Fibroblast of lung (primary cell): ENCODE measurements around the gene UGT8. TPM values are rescaled to one million over a fixed set of nuclear protein-coding genes. Genes with fewer than 3 reads are reported as not detected.

Experiments
- DNase-seq, 2 donors: peaks; one replicate each; pipeline versions ENCODE4 v3.0.0 to v3.0.0-alpha.2; 2010; ENCODE audit warnings: low read depth in 2 of 2
- H2AFZ ChIP-seq: 2 replicates; pipeline ENCODE4 v1.5.1; 2012; ENCODE audit warnings: low read length, control low read depth, inconsistent platforms
- H3K27ac ChIP-seq: 2 replicates; pipeline ENCODE4 v1.5.1; 2011; ENCODE audit warnings: low read length, control low read depth; ENCODE audit not compliant: insufficient read depth
- H3K27me3 ChIP-seq: 2 replicates; pipeline ENCODE4 v1.5.1; 2011; ENCODE audit warnings: mild to moderate bottlenecking, low read length; ENCODE audit not compliant: control insufficient read depth, insufficient read depth
- H3K36me3 ChIP-seq: 2 replicates; pipeline ENCODE4 v1.5.1; 2011; ENCODE audit warnings: low read length; ENCODE audit not compliant: control insufficient read depth, insufficient read depth
- H3K4me1 ChIP-seq: 2 replicates; pipeline ENCODE4 v1.5.1; 2011; ENCODE audit warnings: low read length; ENCODE audit not compliant: control insufficient read depth, insufficient read depth; ENCODE audit errors: extremely low read depth
- H3K4me2 ChIP-seq: 2 replicates; pipeline ENCODE4 v1.5.1; 2011; ENCODE audit warnings: low read length, control low read depth; ENCODE audit not compliant: insufficient read depth; ENCODE audit errors: extremely low read depth
- H3K4me3 ChIP-seq, 4 experiments: fragments of 200-600 bp in 1 of 4; sonication (generic) in 1 of 4; replicated peaks in 1 of 4; 2 replicates each; pipeline ENCODE4 v1.5.1; 2011 to 2016; ENCODE audit warnings: low read length in 4 of 4, low read depth in 3 of 4, mild to moderate bottlenecking in 3 of 4, control low read depth in 2 of 4, inconsistent platforms in 1 of 4, mixed read lengths in 1 of 4; ENCODE audit not compliant: insufficient read depth in 1 of 4; ENCODE audit errors: control extremely low read depth in 1 of 4
- H3K79me2 ChIP-seq: 2 replicates; pipeline ENCODE4 v1.5.1; 2012; ENCODE audit warnings: mild to moderate bottlenecking, low read length, inconsistent platforms; ENCODE audit not compliant: control insufficient read depth, insufficient read depth
- H3K9ac ChIP-seq: 2 replicates; pipeline ENCODE4 v1.5.1; 2011; ENCODE audit warnings: mild to moderate bottlenecking, low read length, control low read depth; ENCODE audit not compliant: insufficient read depth
- H3K9me3 ChIP-seq: 2 replicates; pipeline ENCODE4 v1.5.1; 2012; ENCODE audit warnings: low read depth, low read length; ENCODE audit not compliant: control insufficient read depth, insufficient read depth
- H4K20me1 ChIP-seq: 2 replicates; pipeline ENCODE4 v1.5.1; 2011; ENCODE audit warnings: low read length; ENCODE audit not compliant: control insufficient read depth, insufficient read depth; ENCODE audit errors: extremely low read depth
- CTCF ChIP-seq, 2 donors: IDR thresholded peaks in 1 of 2; conservative IDR thresholded peaks in 1 of 2; 1 replicate in 1 of 2; 2 replicates in 1 of 2; pipeline ENCODE4 v1.5.1; 2011 to 2012; ENCODE audit warnings: low read length in 2 of 2, control low read depth in 1 of 2, inconsistent platforms in 1 of 2, low read depth in 1 of 2, mild to moderate bottlenecking in 1 of 2
- EZH2 ChIP-seq: IDR thresholded peaks from 2 replicates; pipeline ENCODE4 v1.5.1; 2012; ENCODE audit warnings: low read length, control low read depth, mild to moderate bottlenecking; ENCODE audit errors: missing control alignments
- polyA plus RNA-seq, 2 donors: library from polyadenylated mRNA; depleted of rRNA in 1 of 2; stranded (reverse) in 1 of 2; unstranded in 1 of 2; fragments of >200 nt; gene quantifications; 2 replicates each; pipeline ENCODE4 v1.2.1, GENCODE V29; 2011 to 2012; ENCODE audit warnings: missing spikeins in 1 of 2
- total RNA-seq: library from RNA; depleted of rRNA; stranded (reverse); fragments of >200 nt; gene quantifications from 2 replicates; pipeline ENCODE4 v1.2.1, GENCODE V29; 2014

Gene UGT8
- total and polyA plus RNA-seq, 2 donors (not counting 1 experiment from before 2014, with no cell fraction given), result under 0.01 TPM; not detected in 1

- no peak for DNase-seq
- Histone ChIP-seq H3K27ac (no peak overlapping the region), H3K4me3 (no peak overlapping the region)
Measured at GRCh38 chr4:114674080-114674479, 75.5 kb downstream of the UGT8 start.

GRCh38 chr4:114677346-114677979 lies 78.9 kb downstream of the UGT8 start:
- Histone ChIP-seq H3K4me1 (no peaks in the 10 kb centered on the region), H3K27me3 (no peaks in the 10 kb centered on the region), H3K4me2 (no peak overlapping the region), H2AFZ (no peak overlapping the region), H3K9ac (no peak overlapping the region), H4K20me1 (no peaks in the 10 kb centered on the region), H3K36me3 (no peaks in the 10 kb centered on the region), H3K9me3 (no peaks in the 10 kb centered on the region), H3K4me3 (no peak overlapping the region), H3K79me2 (no peaks in the 10 kb centered on the region), H3K27ac (no peak overlapping the region)
- DNase-seq, result no peak
- TF ChIP-seq EZH2 (no peak), CTCF (conservative IDR thresholded peaks at IDR 0.05 in 1 of 2, IDR thresholded peaks at IDR 0.05 in 1 of 2; ENCODE audit: low read depth in 1 of 2, low read length in 2 of 2) (no peak)

More at GRCh38 chr4:114674080-114674479, 75.5 kb downstream of the UGT8 start:
- Histone ChIP-seq H2AFZ (no peak overlapping the region), H3K4me1 (no peaks in the 10 kb centered on the region), H3K79me2 (no peaks in the 10 kb centered on the region), H3K9me3 (no peaks in the 10 kb centered on the region), H3K36me3 (no peaks in the 10 kb centered on the region), H4K20me1 (no peaks in the 10 kb centered on the region), H3K27me3 (no peaks in the 10 kb centered on the region), H3K9ac (no peak overlapping the region), H3K4me2 (no peak overlapping the region)
- TF ChIP-seq CTCF (conservative IDR thresholded peaks at IDR 0.05 in 1 of 2, IDR thresholded peaks at IDR 0.05 in 1 of 2; ENCODE audit: low read depth in 1 of 2, low read length in 2 of 2) (no peak), EZH2 (no peak)

- no peak overlapping the region for H3K27ac ChIP-seq
- H3K27me3 ChIP-seq, result no peaks in the 10 kb centered on the region
- TF ChIP-seq CTCF (conservative IDR thresholded peaks at IDR 0.05 in 1 of 2, IDR thresholded peaks at IDR 0.05 in 1 of 2; ENCODE audit: low read depth in 1 of 2, low read length in 2 of 2), result no peak
- no peak for TF ChIP-seq EZH2
Measured at GRCh38 chr4:114684462-114684861, 85.9 kb downstream of the UGT8 start.

More at GRCh38 chr4:114684462-114684861, 85.9 kb downstream of the UGT8 start:
- Histone ChIP-seq H3K9ac (no peak overlapping the region), H3K4me1 (no peaks in the 10 kb centered on the region), H3K36me3 (no peaks in the 10 kb centered on the region), H4K20me1 (no peaks in the 10 kb centered on the region), H3K9me3 (no peaks in the 10 kb centered on the region), H3K4me3 (no peak overlapping the region), H3K79me2 (no peaks in the 10 kb centered on the region), H2AFZ (no peak overlapping the region), H3K4me2 (no peak overlapping the region)
- no peak for DNase-seq
